ENCODE results near the gene PAFAH1B1. TPM values are rescaled to one million over a fixed set of nuclear protein-coding genes. Genes with fewer than 3 reads are reported as not detected.

The PAFAH1B1 gene
- total and polyA plus RNA-seq, 7 donors, result 35.4 to 139 (median 97.6) TPM

GRCh38 chr17:2724784-2725164 is 131.3 kb downstream of the PAFAH1B1 start:
- intact Hi-C loops (cut with DNase I), result no loop called here
- Histone ChIP-seq H3K36me3 (no peaks in the 10 kb centered on the region), H3K27ac (no peak overlapping the region), H3K4me3 (peak overlapping the region; percentile 6 to 41 (median 30)), H3K9me3 (no peaks in the 10 kb centered on the region), H3K4me1 (peaks cover 0 to 18% (median 13%) of the 10 kb centered on the region in 4 donors), H3K27me3 (peaks cover 10 to 77% (median 50%) of the 10 kb centered on the region in 3 donors)
- no peak for DNase-seq
- 3% methylated on average over 40 of the region's 40 CpGs for whole genome bisulfite sequencing, 2 donors
- TF ChIP-seq POLR2AphosphoS5 (IDR thresholded peaks at IDR 0.05) (no peak), CTCF (IDR thresholded peaks at IDR 0.05) (no peak), EP300 (IDR thresholded peaks at IDR 0.05) (no peak), POLR2A (IDR thresholded peaks at IDR 0.05) (no peak)

- Histone ChIP-seq H3K9me3 (no peaks in the 10 kb centered on the region), H3K4me3 (no peak overlapping the region), H3K36me3 (no peaks in the 10 kb centered on the region), H3K27me3 (peaks cover under 1 to 65% (median 24%) of the 10 kb centered on the region in 3 donors), H3K27ac (no peak overlapping the region), H3K4me1 (no peaks in the 10 kb centered on the region)
- no peak for TF ChIP-seq POLR2AphosphoS5 (IDR thresholded peaks at IDR 0.05)
- TF ChIP-seq EP300 (IDR thresholded peaks at IDR 0.05), result no peak
- TF ChIP-seq CTCF (IDR thresholded peaks at IDR 0.05), result no peak
- DNase-seq, result no peak
- intact Hi-C loops (cut with DNase I), result no loop called here
- WGBS, 2 donors, result 83 to 87% methylated on average over 17 of the region's 17 CpGs
These were observed 137.4 kb downstream of the PAFAH1B1 start for GRCh38 chr17:2730764-2731353.

DNA sequence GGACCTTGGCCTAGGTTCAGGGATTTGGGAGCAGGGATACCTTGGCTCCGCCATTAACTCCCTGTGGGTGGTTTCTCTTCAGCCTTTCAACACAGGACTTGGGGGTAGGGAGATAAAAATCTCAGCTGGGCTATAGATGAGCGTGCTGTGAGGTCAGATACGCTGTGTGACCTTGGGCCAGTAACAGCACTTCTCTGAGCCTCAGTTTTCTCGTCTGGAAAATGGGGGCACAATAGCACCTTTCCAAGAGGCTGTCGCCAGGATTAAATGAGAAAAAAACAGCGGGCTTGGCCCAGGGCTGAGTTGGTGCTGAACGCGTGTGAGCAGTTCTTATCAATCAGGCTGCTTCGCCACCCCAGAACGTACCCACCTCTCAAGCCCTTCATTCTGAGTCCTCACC is 138.4 kb downstream of the PAFAH1B1 start:
- 83 to 94% methylated on average over 10 of the region's 10 CpGs for WGBS, 2 donors
- Histone ChIP-seq H3K4me3 (no peak overlapping the region), H3K4me1 (no peaks in the 10 kb centered on the region), H3K27ac (no peak overlapping the region), H3K9me3 (no peaks in the 10 kb centered on the region), H3K36me3 (no peaks in the 10 kb centered on the region), H3K27me3 (peaks cover 0 to 55% (median 23%) of the 10 kb centered on the region in 3 donors)
- DNase-seq, result no peak
- intact Hi-C loops (cut with DNase I), result no loop called here
- no peak for TF ChIP-seq POLR2AphosphoS5 (IDR thresholded peaks at IDR 0.05)
- TF ChIP-seq EP300 (IDR thresholded peaks at IDR 0.05), result no peak
- no peak for TF ChIP-seq POLR2A (IDR thresholded peaks at IDR 0.05)
- TF ChIP-seq CTCF (IDR thresholded peaks at IDR 0.05), result no peak

DNA sequence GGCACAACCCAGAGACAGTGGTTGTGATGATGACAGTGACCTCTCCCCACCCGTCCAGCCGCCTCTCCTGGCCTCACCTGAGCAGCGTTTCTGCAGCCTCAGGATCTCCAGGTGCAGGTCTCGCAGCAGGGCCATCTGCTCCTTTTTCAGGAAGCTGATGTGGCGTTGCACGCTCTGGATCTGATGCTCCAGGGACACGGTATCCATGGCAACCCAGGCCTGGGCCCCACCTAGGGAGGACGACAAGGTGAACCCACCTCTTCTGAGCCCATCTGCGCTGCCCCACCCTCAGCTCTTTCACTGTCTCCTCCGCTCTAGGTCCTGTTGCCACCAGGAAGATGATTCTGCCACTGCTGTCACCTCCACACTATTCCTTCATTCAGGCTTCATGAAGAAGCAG is 141.5 kb downstream of the PAFAH1B1 start:
- no peak for TF ChIP-seq POLR2AphosphoS5 (IDR thresholded peaks at IDR 0.05)
- no peak for TF ChIP-seq POLR2A (IDR thresholded peaks at IDR 0.05)
- TF ChIP-seq EP300 (IDR thresholded peaks at IDR 0.05), result no peak
- no peak for TF ChIP-seq CTCF (IDR thresholded peaks at IDR 0.05)
- H3K36me3 ChIP-seq, result no peaks in the 10 kb centered on the region
- peaks cover 0 to 24% (median 2%) of the 10 kb centered on the region in 3 donors for H3K27me3 ChIP-seq
- no peak for DNase-seq
- H3K27ac ChIP-seq, result no peak overlapping the region
- WGBS, 2 donors, result 69 to 82% methylated on average over 10 of the region's 10 CpGs
- intact Hi-C loops (cut with DNase I), result no loop called here
- no peaks in the 10 kb centered on the region for H3K9me3 ChIP-seq
- no peaks in the 10 kb centered on the region for H3K4me1 ChIP-seq
- no peak overlapping the region for H3K4me3 ChIP-seq

Small RNAs within 50 kb of the gene (small RNA-seq; reads per million reads assigned to genes)
- 0 reads per million in 3 donors for gene MIR6776
- 0 reads per million in 3 donors for gene RN7SL608P

Other genes starting within 250 kb of the PAFAH1B1 start
- 10 to 100 TPM in 2 of 4 donors, 1 to 10 TPM in 2; 7.1 to 19.9 (median 11.6) TPM for gene MNT, start 192.6 kb upstream of the PAFAH1B1 start, total RNA-seq
- 10 to 100 TPM in 1 of 3 donors, 1 to 10 TPM in 2; 2.1 to 24.1 (median 3.0) TPM for gene MNT, start 192.6 kb upstream of the PAFAH1B1 start, polyA plus RNA-seq
- 10 to 100 TPM; 18.3 to 33.2 (median 24.4) TPM for gene METTL16, start 81.8 kb upstream of the PAFAH1B1 start, total RNA-seq
- 10 to 100 TPM in 1 of 3 donors, 1 to 10 TPM in 2; 6.5 to 14.0 (median 7.2) TPM for gene METTL16, start 81.8 kb upstream of the PAFAH1B1 start, polyA plus RNA-seq
- gene CLUH, start 118.1 kb downstream of the PAFAH1B1 start, total RNA-seq, result 10 to 100 TPM; 26.3 to 70.9 (median 39.3) TPM
- gene CLUH, start 118.1 kb downstream of the PAFAH1B1 start, polyA plus RNA-seq, result 100 to 1,000 TPM in 1 of 3 donors, 10 to 100 TPM in 2; 20.4 to 119 (median 27.0) TPM
- gene CCDC92B, start 156.0 kb downstream of the PAFAH1B1 start, total RNA-seq, result under 1 TPM in 1 of 4 donors, not detected in 3; 0.14 TPM
- under 1 TPM; under 0.01 to 0.77 (median 0.23) TPM for gene CCDC92B, start 156.0 kb downstream of the PAFAH1B1 start, polyA plus RNA-seq
- 10 to 100 TPM in 2 of 4 donors, 1 to 10 TPM in 2; 4.8 to 14.7 (median 10.0) TPM for gene RAP1GAP2, start 202.8 kb downstream of the PAFAH1B1 start, total RNA-seq
- 10 to 100 TPM in 2 of 3 donors, 1 to 10 TPM in 1; 9.6 to 13.4 (median 12.8) TPM for gene RAP1GAP2, start 202.8 kb downstream of the PAFAH1B1 start, polyA plus RNA-seq